ENCODE results near the gene DNAH12.
"Not testable (repeated sequence)": the region's sequence is repeated elsewhere in the genome, so short reads cannot be mapped to it uniquely, and the experiment has no call there.

Gene DNAH12

GRCh38 chr3:57335283-57335938 lies 208.7 kb downstream of the DNAH12 start:
- Histone ChIP-seq H3K27ac (no peak overlapping the region), H3K4me3 (no peak overlapping the region)
- TF ChIP-seq CTCF (IDR thresholded peaks at IDR 0.05), result no peak
- DNase-seq (ENCODE audit: low spot score), result no peak

DNA sequence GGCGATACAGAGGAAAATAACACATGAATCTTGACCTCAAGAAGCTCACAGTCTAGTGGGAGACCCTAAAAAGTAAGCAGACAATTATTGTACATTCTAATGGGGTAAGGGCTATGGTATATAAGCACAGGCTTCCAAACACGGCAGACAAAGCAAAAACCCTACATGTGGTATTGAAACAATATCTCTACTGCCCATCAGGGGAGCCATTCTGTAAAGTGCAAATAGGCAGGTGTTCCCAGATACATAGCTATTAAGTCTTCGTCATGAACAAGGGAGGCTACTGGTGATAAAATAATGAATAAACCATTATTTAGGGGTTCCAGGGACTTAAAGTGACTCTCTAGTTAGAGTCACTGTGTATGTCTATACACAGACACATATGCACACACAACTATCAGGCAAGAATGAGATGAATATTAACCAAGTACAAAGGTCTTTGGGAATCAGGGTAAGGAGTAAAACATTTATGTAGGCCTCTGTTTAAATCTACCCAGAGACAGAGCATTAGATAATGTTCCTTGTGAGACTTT lies 213.0 kb downstream of the DNAH12 start:
- H3K27ac ChIP-seq, result no peak overlapping the region
- TF ChIP-seq CTCF (IDR thresholded peaks at IDR 0.05), result no peak
- H3K4me3 ChIP-seq, result no peak overlapping the region
- DNase-seq (ENCODE audit: low spot score), result no peak

- DNase-seq (ENCODE audit: low spot score); H3K27ac ChIP-seq; H3K4me3 ChIP-seq: not testable (repeated sequence)
Observed at GRCh38 chr3:57326498-57326897, 217.6 kb downstream of the DNAH12 start.

DNA sequence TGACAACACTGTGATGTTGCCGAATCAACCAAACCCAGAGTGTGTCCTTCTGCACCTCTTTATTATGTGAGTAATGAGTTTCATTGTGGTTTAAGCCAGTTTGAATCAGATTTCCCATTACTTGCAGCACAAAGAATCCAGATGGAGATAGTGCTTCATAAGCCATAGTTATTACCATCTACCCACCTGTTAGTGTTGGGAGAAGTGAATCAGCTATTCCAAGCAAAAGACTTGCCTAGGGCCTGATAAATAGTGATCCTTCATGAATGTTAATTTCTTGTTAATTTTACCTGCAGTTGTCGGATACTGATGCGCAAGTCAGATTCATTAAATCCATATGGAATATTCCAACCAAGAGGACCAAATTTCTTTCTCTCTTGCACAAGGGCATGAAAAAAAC lies 229.9 kb downstream of the DNAH12 start:
- no peak for TF ChIP-seq CTCF (IDR thresholded peaks at IDR 0.05)
- Histone ChIP-seq H3K27ac (no peak overlapping the region), H3K4me3 (no peak overlapping the region)
- DNase-seq (ENCODE audit: low spot score), result no peak

GRCh38 chr3:57309769-57310360 lies 234.3 kb downstream of the DNAH12 start:
- Histone ChIP-seq H3K4me3 (no peak overlapping the region), H3K27ac (no peak overlapping the region)
- DNase-seq (ENCODE audit: low spot score), result no peak
- no peak for TF ChIP-seq CTCF (IDR thresholded peaks at IDR 0.05)

- DNase-seq (ENCODE audit: low spot score); H3K27ac ChIP-seq; H3K4me3 ChIP-seq: not testable (repeated sequence)
Observed at GRCh38 chr3:57303520-57303919, 240.6 kb downstream of the DNAH12 start.

DNA sequence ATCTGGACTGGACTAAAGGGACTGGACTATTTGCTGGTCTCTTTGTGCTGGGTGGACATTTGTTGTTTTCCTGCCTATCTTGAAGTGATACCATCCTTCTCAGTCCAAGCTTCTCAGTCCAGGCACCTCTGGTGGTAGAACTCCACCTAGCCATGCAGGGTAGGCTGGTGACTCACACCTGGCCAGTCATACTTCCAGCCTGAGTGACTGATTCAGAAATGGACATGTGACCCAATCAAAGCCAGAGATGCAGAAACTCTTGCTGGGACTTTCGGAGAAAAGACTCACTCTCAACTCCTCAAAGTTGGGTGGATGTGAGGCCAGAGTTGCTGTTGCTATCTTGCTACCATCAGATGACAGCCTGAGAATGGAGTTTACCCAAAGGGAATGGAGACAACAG lies 246.1 kb downstream of the DNAH12 start:
- no peak for DNase-seq (ENCODE audit: low spot score)
- no peak for TF ChIP-seq CTCF (IDR thresholded peaks at IDR 0.05)
- Histone ChIP-seq H3K27ac (no peak overlapping the region), H3K4me3 (no peak overlapping the region)

- Histone ChIP-seq H3K4me3 (no peak overlapping the region), H3K27ac (no peak overlapping the region)
- no peak for TF ChIP-seq CTCF (IDR thresholded peaks at IDR 0.05)
- no peak for DNase-seq (ENCODE audit: low spot score)
Observed at GRCh38 chr3:57292897-57293526, 251.1 kb downstream of the DNAH12 start.
